ENCODE measurements around the gene PJA2. TPM values are rescaled to one million over a fixed set of nuclear protein-coding genes. Genes with fewer than 3 reads are reported as not detected.

The PJA2 gene
- total and polyA plus RNA-seq, 9 of the 15 experiments (the other 6 are each of a cell fraction or from before 2014, with no cell fraction given): 25.1 to 82.1 (median 50.1) TPM

DNA sequence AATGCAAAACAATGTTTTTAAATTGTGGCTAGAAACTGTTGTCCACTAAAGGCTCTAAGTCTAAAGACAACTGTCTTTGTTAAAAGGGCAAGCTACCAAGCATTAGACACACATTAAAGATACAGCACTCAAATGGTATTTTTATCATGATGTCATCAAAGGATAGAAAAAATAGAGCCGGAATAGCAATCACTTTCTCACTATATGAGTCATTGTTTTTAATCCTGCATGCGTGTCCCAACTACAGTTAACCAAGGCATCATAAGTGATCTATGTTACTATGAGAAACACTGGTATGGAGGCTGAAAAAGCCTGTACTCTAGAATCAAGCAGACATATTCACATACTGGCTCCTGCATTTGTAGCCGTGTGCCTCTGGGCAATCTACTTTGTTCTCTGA, 1.9 kb upstream of the PJA2 start (continued):
- TF ChIP-seq, protein P1, sequence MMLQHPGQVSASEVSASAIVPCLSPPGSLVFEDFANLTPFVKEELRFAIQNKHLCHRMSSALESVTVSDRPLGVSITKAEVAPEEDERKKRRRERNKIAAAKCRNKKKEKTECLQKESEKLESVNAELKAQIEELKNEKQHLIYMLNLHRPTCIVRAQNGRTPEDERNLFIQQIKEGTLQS (IDR thresholded peaks at IDR 0.05): peak; percentile 97
- TF ChIP-seq, protein P1 (CRISPR knock-in tag; conservative IDR thresholded peaks at IDR 0.05): no peak
- TF ChIP-seq ZNF384 (IDR thresholded peaks at IDR 0.05; ENCODE audit: low read depth, low read length) (peak; percentile 72), SMARCB1 (IDR thresholded peaks at IDR 0.05; ENCODE audit: insufficient read length, low read depth) (peak; percentile 73), HDAC8 (tag; IDR thresholded peaks at IDR 0.05) (no peak), FOSL1 (tag; conservative IDR thresholded peaks at IDR 0.05) (peak; percentile 81), HDGF (IDR thresholded peaks at IDR 0.05) (no peak), ZNF140 (CRISPR knock-in tag; IDR thresholded peaks at IDR 0.05) (no peak), ZNF583 (CRISPR knock-in tag; IDR thresholded peaks at IDR 0.05) (no peak), ATF1 (CRISPR knock-in tag; IDR thresholded peaks at IDR 0.05) (no peak), ATF1 (tag; IDR thresholded peaks at IDR 0.05) (0 out of 2 replicates have a peak, but pooled peaks have one; percentile 42), HCFC1 (IDR thresholded peaks at IDR 0.05; ENCODE audit: low read depth, low read length) (no peak), HEY1 (CRISPR knock-in tag; IDR thresholded peaks at IDR 0.05; ENCODE audit: borderline replicate concordance) (no peak), TEAD4 (IDR thresholded peaks at IDR 0.05; ENCODE audit: low read length) (no peak), TEAD4 (CRISPR knock-in tag; IDR thresholded peaks at IDR 0.05; ENCODE audit: borderline replicate concordance) (no peak), TCFL5 (CRISPR knock-in tag; conservative IDR thresholded peaks at IDR 0.05) (no peak), SUPT5H (IDR thresholded peaks at IDR 0.05) (no peak), GABPA (tag; conservative IDR thresholded peaks at IDR 0.05; ENCODE audit: low read depth) (peak; percentile 33; the same call in 1 of the 2 replicates)
- TF ChIP-seq, protein P2, sequence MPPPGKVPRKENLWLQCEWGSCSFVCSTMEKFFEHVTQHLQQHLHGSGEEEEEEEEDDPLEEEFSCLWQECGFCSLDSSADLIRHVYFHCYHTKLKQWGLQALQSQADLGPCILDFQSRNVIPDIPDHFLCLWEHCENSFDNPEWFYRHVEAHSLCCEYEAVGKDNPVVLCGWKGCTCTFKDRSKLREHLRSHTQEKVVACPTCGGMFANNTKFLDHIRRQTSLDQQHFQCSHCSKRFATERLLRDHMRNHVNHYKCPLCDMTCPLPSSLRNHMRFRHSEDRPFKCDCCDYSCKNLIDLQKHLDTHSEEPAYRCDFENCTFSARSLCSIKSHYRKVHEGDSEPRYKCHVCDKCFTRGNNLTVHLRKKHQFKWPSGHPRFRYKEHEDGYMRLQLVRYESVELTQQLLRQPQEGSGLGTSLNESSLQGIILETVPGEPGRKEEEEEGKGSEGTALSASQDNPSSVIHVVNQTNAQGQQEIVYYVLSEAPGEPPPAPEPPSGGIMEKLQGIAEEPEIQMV (tag; conservative IDR thresholded peaks at IDR 0.05; ENCODE audit: low read depth): peak; percentile 27; the same call in 1 of the 2 replicates
- TF ChIP-seq, protein P3, sequence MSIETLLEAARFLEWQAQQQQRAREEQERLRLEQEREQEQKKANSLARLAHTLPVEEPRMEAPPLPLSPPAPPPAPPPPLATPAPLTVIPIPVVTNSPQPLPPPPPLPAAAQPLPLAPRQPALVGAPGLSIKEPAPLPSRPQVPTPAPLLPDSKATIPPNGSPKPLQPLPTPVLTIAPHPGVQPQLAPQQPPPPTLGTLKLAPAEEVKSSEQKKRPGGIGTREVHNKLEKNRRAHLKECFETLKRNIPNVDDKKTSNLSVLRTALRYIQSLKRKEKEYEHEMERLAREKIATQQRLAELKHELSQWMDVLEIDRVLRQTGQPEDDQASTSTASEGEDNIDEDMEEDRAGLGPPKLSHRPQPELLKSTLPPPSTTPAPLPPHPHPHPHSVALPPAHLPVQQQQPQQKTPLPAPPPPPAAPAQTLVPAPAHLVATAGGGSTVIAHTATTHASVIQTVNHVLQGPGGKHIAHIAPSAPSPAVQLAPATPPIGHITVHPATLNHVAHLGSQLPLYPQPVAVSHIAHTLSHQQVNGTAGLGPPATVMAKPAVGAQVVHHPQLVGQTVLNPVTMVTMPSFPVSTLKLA (conservative IDR thresholded peaks at IDR 0.05): 0 out of 4 replicates have a peak, but pooled peaks of 1 of the 2 experiments have one; percentile 14
- TF ChIP-seq, protein P4, sequence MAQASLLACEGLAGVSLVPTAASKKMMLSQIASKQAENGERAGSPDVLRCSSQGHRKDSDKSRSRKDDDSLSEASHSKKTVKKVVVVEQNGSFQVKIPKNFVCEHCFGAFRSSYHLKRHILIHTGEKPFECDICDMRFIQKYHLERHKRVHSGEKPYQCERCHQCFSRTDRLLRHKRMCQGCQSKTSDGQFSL (CRISPR knock-in tag; IDR thresholded peaks at IDR 0.05): no peak
- TF ChIP-seq, protein P4 (tag; IDR thresholded peaks at IDR 0.05): no peak
- TF ChIP-seq, protein P5, sequence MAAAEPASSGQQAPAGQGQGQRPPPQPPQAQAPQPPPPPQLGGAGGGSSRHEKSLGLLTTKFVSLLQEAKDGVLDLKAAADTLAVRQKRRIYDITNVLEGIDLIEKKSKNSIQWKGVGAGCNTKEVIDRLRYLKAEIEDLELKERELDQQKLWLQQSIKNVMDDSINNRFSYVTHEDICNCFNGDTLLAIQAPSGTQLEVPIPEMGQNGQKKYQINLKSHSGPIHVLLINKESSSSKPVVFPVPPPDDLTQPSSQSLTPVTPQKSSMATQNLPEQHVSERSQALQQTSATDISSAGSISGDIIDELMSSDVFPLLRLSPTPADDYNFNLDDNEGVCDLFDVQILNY (CRISPR knock-in tag; IDR thresholded peaks at IDR 0.05): no peak
- TF ChIP-seq, protein P6, sequence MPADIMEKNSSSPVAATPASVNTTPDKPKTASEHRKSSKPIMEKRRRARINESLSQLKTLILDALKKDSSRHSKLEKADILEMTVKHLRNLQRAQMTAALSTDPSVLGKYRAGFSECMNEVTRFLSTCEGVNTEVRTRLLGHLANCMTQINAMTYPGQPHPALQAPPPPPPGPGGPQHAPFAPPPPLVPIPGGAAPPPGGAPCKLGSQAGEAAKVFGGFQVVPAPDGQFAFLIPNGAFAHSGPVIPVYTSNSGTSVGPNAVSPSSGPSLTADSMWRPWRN (IDR thresholded peaks at IDR 0.05; ENCODE audit: low read depth): no peak
